Measurements from ENCODE around the gene OR4S2.

The OR4S2 gene, protein sequence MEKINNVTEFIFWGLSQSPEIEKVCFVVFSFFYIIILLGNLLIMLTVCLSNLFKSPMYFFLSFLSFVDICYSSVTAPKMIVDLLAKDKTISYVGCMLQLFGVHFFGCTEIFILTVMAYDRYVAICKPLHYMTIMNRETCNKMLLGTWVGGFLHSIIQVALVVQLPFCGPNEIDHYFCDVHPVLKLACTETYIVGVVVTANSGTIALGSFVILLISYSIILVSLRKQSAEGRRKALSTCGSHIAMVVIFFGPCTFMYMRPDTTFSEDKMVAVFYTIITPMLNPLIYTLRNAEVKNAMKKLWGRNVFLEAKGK

DNA sequence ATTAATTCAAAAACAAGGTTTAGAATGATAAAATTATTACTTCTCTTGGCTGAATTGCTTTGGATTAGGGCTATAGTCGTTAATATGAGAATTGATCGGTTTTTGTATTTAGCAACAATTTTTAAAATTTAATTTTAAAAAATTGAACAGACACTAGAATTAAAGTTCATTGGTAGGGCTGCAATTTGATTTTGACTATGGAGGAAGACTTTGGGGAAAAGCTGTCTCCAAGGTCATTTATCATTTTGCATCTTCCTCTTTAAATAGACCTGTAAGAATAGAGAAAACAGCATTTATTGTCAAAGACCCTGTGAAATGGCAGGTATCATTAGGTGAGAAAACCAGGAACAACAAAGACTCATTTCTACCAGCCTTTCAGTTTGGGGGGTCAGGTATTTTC, at the start of gene OR4S2:
Gene OR4S2, plus strand, starts transcription at position 301 of the 400 bp plus-strand sequence. CDS start 2,577 bp downstream, outside the sequence.
- no peak for DNase-seq (ENCODE audit: low read depth, low spot score)

DNA sequence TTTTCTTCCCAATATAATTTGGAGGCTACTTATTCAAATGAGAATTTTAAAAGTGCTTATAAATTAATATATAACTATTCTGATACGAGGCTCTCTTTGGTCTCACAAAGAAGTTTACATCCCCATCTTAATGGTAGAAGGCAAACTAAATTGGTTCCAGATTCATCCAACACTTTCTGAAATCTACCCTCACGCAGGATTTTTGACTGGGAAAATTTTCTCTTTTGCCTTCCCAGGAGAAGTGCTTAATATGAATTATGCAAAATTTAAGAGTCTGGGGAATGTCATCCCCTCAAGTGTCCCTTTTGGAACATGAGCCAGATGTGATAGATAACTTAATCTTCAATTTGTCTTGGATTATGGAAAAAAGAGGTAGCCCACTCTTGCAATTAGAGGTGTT, 40.6 kb upstream of the OR4S2 start, which contains the start of gene OR4C11:
Gene OR4C11, minus strand, starts transcription at position 101 of the 400 bp plus-strand sequence. CDS start 3,272 bp downstream, outside the sequence.
- DNase-seq (ENCODE audit: low read depth, low spot score): no peak

DNA sequence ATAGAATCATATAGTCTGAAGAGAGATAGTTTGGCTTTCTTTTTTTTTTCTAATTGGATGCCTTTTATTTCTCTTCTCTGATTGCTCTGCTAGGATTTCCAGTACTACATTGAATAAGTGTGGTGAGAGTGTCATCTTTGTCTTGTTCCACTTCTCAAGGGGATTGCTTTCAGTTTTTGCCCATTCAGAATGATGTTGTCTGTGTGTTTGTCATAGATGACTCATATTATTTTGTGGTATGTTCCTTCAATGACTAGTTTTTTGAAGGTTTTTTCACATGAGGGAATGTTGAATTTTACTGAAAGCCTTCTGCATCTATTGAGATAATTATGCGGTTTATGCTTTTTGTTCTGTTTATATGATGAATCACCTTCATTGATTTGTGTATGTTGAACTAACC, 23.6 kb upstream of the OR4S2 start:
- DNase-seq (ENCODE audit: low read depth, low spot score): no peak

DNA sequence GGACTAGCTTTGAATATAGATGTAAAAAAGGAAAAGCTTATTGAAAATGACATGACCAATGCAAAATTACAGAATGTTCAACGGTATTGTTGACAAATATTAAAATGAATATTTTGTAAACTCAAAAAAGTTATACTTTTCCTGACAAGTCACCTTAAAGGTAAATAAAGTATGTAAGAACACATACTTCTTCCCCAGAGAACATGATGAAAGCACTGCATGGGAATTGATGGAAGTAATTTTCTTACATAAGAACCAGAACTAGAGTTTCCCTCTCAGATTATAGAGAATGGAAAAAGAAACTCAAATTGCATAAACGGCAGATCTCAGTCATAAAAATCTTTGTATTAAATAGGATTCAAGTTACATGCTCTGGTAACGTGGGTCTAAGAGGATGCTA, 13.3 kb upstream of the OR4S2 start, which contains the start of gene OR4P4:
Gene OR4P4, plus strand, starts transcription at position 301 of the 400 bp plus-strand sequence.
- DNase-seq (ENCODE audit: low read depth, low spot score): no peak

DNA sequence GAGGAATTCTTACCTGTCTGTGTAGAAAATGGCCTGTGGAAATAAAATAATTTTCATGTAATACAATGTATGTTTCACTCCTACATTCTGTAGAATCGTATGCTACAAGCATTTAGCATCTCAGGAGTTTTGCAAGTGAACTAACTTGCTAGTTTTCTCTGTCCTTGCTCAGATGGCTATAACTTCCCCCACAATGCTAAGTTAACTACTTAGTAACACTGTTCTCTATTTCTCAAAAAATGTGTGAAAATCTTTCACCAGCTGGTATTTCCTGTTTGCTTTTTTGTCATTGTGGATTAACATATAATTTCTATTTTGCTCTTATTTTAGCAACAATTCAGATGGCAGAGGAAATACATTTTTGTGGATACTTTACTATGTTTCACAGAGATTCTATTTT, 4.4 kb downstream of the OR4S2 start:
- no peak for DNase-seq (ENCODE audit: low read depth, low spot score)

DNA sequence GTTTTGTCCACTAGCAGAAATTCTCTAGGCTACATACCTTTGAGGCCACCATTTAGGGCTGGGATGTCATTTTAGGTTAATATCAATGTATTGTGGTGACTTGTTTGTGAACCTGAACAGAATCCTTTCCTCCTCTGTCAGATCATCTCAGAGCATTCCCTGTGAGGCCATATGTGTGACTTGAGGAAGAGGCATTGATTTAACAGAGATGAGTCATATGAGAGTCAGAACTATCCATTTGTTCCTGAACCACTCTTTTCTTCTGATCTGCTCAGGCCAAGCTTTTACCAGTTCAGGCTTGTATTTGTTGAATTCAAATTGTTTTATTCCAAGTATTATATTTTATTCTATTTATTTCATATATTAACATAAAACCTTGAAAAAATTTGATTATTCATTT, 7.0 kb downstream of the OR4S2 start:
- no peak for DNase-seq (ENCODE audit: low read depth, low spot score)

DNA sequence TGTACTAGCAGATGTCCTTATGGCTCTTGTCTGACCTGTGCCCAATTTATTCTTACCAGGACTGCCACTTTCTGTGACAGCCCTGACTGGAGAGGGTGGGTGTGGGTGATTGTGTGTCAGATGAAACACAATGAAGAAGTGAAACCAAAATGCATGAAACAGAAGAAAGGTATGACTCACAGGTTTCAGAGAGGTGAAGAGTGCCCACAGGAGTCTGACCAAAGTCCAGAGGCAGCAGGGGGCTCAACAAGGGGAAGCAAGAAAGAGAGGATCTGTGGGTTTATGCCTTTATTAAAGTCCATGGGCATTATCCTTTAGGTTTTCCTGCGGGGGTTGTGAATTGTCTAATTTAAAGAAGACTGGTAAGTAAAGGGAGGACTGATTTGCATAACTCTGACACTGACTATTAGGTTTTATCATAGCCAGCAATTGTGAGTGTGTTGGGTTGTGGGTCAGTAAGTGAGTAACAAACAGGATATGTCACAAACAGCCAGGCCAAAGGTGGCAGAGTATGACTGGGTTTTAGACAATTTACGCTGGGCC, 10.0 kb downstream of the OR4S2 start:
- DNase-seq (ENCODE audit: low read depth, low spot score): no peak

DNA sequence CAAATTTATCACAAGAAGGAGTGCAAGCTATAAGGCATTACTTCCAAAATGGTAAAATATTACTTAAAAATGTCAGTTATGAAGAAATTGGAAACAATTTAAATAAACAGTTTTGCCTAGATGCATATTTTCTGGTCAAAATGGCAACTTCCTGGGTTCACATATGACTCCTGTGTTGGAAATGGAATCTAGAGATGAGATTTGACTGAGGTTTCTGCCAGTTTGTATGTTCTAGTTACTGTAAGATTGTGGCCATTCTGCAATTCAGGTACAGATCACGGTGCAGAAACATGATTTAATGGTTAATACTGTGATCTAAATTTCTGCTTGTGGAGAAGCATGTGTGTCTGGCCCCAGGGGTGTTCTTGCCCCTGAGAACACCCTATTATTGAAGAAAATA, 10.5 kb downstream of the OR4S2 start:
- no peak for DNase-seq (ENCODE audit: low read depth, low spot score)

DNA sequence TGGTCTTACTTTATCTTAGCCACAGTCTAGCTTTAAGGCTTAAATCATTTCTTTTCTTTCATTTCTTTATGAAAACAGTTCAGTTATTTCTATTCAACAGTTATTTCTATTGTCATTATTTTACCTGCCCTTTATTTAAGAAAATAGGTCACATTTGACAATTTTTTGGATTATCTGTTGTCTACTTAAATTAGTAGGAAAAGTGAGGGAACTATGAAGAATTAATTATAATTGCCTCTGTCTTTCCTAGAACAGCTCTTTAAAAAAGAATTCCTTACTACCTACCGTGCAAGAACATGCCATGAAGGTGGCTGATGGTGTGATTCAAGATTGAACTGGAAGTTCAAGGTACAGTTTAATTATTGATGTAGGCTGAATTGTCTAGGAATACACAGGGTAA, 13.8 kb downstream of the OR4S2 start, which contains the start of gene OR4C6:
Gene OR4C6, plus strand, starts transcription at position 301 of the 400 bp plus-strand sequence. CDS start 2,966 bp downstream, outside the sequence.
- DNase-seq (ENCODE audit: low read depth, low spot score): no peak

DNA sequence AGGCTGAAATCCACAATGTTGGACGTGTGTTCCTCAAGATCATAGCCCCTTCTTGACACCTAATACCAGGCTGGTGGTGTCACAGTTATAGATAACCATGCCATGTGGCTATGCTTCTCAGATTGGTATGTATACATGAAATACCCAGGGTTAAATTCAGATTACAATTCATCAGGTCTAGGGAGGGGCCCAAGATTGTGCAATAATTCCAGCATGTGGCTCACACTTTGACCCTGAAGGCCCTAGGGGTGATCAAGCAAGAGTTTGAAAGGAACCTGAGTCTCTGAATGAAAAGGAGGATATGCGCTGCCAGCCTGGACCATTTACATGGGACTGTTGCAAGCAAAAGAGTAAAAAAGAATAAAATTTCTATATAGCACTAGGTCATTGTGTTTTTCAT, 21.2 kb downstream of the OR4S2 start:
- no peak for DNase-seq (ENCODE audit: low read depth, low spot score)

DNA sequence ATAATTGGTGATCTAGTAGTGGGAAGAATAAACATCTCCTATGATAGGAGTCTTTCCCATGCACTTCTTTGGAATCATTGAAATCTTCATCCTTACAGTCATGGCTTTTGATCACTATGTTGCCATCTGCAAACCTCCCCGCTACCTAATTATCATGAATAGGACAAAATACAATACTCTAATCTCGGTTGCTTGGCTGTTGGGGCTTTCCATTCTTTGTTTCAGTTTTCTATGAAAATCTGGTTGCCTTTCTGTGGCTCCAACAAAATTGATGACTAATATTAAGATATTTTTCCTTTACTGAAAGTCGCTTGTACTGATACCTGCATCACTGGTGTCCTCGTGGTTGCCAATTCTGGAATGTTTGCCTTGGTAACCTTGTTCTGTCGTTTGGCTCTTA, 25.7 kb downstream of the OR4S2 start:
- no peak for DNase-seq (ENCODE audit: low read depth, low spot score)

DNA sequence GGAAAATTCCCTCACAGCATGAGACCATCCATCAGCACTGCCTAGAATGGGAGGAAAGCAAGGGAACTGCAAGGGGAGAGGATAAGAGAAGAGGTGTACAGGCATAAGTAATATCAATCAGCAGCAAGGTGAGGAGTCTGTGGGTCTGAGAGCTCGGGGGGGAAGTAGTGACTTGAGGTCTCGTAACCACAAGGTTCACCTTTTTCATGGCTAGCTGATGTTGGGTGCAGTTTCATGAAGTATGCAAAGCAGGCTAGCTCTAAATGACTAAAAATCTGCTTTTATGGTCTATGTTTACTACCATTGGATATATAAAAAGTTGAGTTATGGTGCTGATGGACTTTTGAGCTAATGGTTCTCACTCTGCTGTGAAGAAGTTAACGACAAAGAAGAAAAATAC, 49.7 kb downstream of the OR4S2 start:
- no peak for DNase-seq (ENCODE audit: low read depth, low spot score)

DNA sequence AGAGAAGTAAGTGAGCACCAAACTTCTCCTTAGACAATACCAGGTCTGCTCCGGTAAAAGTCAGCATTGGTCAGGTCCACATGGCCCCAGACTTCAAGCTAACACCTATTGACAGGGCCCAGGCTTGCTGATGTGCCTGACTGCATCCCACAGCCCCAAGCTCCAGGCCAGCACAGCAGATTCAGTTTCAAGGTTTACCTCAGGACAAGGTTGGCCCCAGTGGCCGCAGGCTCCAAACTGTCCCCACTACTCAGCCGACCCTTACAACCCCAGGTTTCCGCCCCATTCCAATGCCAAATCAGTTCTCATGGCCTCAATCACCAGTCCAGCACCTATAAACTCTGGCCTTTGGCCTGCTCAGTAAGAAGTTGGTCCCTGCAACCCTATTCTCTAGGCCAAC, 53.3 kb downstream of the OR4S2 start:
- no peak for DNase-seq (ENCODE audit: low read depth, low spot score)
